Spleen (tissue), 11 donors: ENCODE results near the gene DCAF5. TPM values are rescaled to one million over a fixed set of nuclear protein-coding genes. Genes with fewer than 3 reads are reported as not detected.

Source experiments
- DNase-seq: peaks from one replicate; pipeline ENCODE4 v3.0.0-alpha.2; 2020
- H3K27ac ChIP-seq, 8 donors: fragments of 200-600 bp; sonication (generic) in 7 of 8; 1 replicate in 4 of 8; 2 replicates in 4 of 8; pipeline versions ENCODE4 v1.5.0 to v1.8.0; 2016 to 2021; ENCODE audit warnings: inconsistent platforms in 4 of 8, mild to moderate bottlenecking in 4 of 8, moderate library complexity in 1 of 8
- H3K27me3 ChIP-seq, 7 donors: fragments of 200-600 bp; sonication (generic) in 6 of 7; replicated peaks in 1 of 7; 1 replicate in 4 of 7; 2 replicates in 3 of 7; pipeline versions ENCODE4 v1.5.0 to v1.8.0; 2016 to 2021; ENCODE audit warnings: inconsistent platforms in 3 of 7, mild to moderate bottlenecking in 1 of 7
- H3K36me3 ChIP-seq, 6 donors: fragments of 200-600 bp; sonication (generic) in 5 of 6; 1 replicate in 4 of 6; 2 replicates in 2 of 6; pipeline versions ENCODE4 v1.5.0 to v1.8.0; 2016 to 2021; ENCODE audit warnings: inconsistent platforms in 2 of 6
- H3K4me1 ChIP-seq, 6 donors: fragments of 200-600 bp; sonication (generic) in 5 of 6; 1 replicate in 3 of 6; 2 replicates in 3 of 6; pipeline versions ENCODE4 v1.5.0 to v1.8.0; 2016 to 2021; ENCODE audit warnings: inconsistent platforms in 3 of 6
- H3K4me3 ChIP-seq, 8 donors: fragments of 200-600 bp; sonication (generic) in 7 of 8; 1 replicate in 4 of 8; 2 replicates in 4 of 8; pipeline versions ENCODE4 v1.5.0 to v1.8.0; 2016 to 2021; ENCODE audit warnings: inconsistent platforms in 4 of 8, mild to moderate bottlenecking in 4 of 8, moderate library complexity in 2 of 8
- H3K9me3 ChIP-seq, 8 donors: fragments of 200-600 bp; sonication (generic) in 7 of 8; 1 replicate in 4 of 8; 2 replicates in 4 of 8; pipeline versions ENCODE4 v1.5.0 to v1.8.0; 2016 to 2021; ENCODE audit warnings: inconsistent platforms in 4 of 8
- POLR2A ChIP-seq, 3 donors: fragments of 450-650 bp; IDR thresholded peaks; one replicate each; pipeline ENCODE4 v1.5.1; 2017; ENCODE audit warnings: antibody characterized with exemption in 3 of 3, mild to moderate bottlenecking in 1 of 3
- POLR2AphosphoS5 ChIP-seq, 3 donors: sonication (generic); formaldehyde crosslinking; IDR thresholded peaks; one replicate each; pipeline ENCODE4 v1.5.1; 2017; ENCODE audit warnings: antibody characterized with exemption in 3 of 3
- WGBS, 5 donors: extraction: QIAGEN DNeasy Blood & Tissue Kit in 3 of 5; methylation state at CpG; one replicate each; pipeline versions ENCODE4 v1.1.5 to v1.1.7; 2013 to 2018; 5-methylcytosine and 5-hydroxymethylcytosine counted together
- intact Hi-C: fragments of 100-400 bp; cut with DNase I; formaldehyde crosslinking; loops from one replicate; pipeline ENCODE4 v1.15.0; 2023; ENCODE audit warnings: low total_unique reads
- polyA plus RNA-seq, 3 donors: library from polyadenylated mRNA; stranded (reverse); fragments of 200-250 nt; gene quantifications; one replicate each; pipeline ENCODE4 v1.2.1, GENCODE V29; 2013
- small RNA-seq, 4 donors: library from RNA; depleted of rRNA; stranded (forward); fragments of <200 nt; gene quantifications; one replicate each; pipeline ENCODE3, GENCODE V24; 2016
- total RNA-seq, 7 donors: library from RNA; depleted of rRNA in 3 of 7; stranded (reverse); fragments of >200 nt in 3 of 7; fragmentation: NEBNext Ultra II Directional in 4 of 7; extraction: Animal tissue kit (Norgen Biotek cat#: 25700) in 4 of 7; gene quantifications; one replicate each; pipeline versions ENCODE4 v1.1.0 to v1.2.1, GENCODE V29; 2016 to 2021
- TF ChIP-seq, protein P1 (sequence below), 11 experiments: fragments of 200-600 bp in 7 of 11; fragments of 450-650 bp in 4 of 11; sonication (generic) in 4 of 11; IDR thresholded peaks in 8 of 11; conservative IDR thresholded peaks in 3 of 11; 1 replicate in 7 of 11; 2 replicates in 4 of 11; pipeline versions ENCODE4 v1.4.0 to v1.8.0; 2016 to 2021; ENCODE audit warnings: antibody characterized with exemption in 11 of 11, inconsistent platforms in 4 of 11, mild to moderate bottlenecking in 1 of 11
- donor health status: healthy with polysubstance abuse.
- donor health status: DM: no; HTN: no; CAD: no; lungs with moderate emphysema.
- donor health status: DM: no; HTN: no; CAD: no.
- donor health status: Bipolar disorder and iron deficiency.
- donor health status: healthy.
- donor health status: DM: no; HTN: no; CAD: no.
- donor health status: DM: yes; HTN: yes; CAD: no.

DCAF5 gene
- total and polyA plus RNA-seq, 10 donors: 10.3 to 60.6 (median 44.1) TPM

DNA sequence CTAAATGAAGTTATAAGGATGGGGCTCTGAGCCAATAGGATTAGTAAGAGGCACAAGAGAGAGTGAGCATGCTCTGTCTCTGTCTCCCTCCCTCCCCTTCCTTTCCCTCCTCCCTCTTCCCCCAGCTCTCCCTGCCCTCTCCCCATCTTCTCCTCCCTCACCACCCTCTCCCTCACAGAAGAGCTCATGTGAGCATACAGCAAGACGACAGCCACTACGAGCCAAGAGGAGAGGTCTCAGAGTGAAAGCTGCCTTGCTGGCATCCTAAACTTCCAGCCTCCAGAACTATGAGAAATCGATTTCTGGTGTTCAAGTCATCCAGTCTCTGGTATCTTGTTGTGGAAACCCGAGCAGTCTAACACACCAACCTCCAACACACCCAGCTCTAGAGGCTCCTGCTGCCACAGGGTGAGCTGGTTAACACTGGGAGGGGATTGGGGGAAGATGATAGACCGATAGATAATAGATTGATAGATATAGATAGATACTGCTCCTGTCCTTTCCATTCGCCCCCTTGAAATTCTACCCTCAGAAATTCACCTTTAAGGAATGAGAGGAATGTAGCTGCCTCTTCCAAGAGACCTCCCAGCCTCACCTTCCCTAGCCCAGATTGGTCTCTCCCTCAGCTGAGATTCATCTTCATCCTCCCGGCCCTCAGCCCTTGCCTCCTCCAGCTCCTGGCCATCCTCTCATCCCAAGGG lies 148.0 kb downstream of the DCAF5 start:
- no peak overlapping the region for H3K4me3 ChIP-seq
- peaks cover 0 to 9% (median 0%) of the 10 kb centered on the region in 6 donors for H3K4me1 ChIP-seq
- peak overlapping the region in 1 of 8 donors; percentile 12 for H3K27ac ChIP-seq
- intact Hi-C loops: no loop called here
- DNase-seq: no peak
- H3K27me3 ChIP-seq: peaks cover 0 to 5% (median 0%) of the 10 kb centered on the region in 7 donors
- TF ChIP-seq, protein P1, sequence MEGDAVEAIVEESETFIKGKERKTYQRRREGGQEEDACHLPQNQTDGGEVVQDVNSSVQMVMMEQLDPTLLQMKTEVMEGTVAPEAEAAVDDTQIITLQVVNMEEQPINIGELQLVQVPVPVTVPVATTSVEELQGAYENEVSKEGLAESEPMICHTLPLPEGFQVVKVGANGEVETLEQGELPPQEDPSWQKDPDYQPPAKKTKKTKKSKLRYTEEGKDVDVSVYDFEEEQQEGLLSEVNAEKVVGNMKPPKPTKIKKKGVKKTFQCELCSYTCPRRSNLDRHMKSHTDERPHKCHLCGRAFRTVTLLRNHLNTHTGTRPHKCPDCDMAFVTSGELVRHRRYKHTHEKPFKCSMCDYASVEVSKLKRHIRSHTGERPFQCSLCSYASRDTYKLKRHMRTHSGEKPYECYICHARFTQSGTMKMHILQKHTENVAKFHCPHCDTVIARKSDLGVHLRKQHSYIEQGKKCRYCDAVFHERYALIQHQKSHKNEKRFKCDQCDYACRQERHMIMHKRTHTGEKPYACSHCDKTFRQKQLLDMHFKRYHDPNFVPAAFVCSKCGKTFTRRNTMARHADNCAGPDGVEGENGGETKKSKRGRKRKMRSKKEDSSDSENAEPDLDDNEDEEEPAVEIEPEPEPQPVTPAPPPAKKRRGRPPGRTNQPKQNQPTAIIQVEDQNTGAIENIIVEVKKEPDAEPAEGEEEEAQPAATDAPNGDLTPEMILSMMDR (IDR thresholded peaks at IDR 0.05 in 8 of 11, conservative IDR thresholded peaks at IDR 0.05 in 3 of 11): no peak
- no peak for TF ChIP-seq POLR2AphosphoS5 (IDR thresholded peaks at IDR 0.05)
- TF ChIP-seq POLR2A (IDR thresholded peaks at IDR 0.05): no peak
- no peaks in the 10 kb centered on the region for H3K9me3 ChIP-seq
- WGBS, 5 donors: 60 to 89% (median 82%) methylated on average over 7 of the region's 7 CpGs
- H3K36me3 ChIP-seq: no peaks in the 10 kb centered on the region

DNA sequence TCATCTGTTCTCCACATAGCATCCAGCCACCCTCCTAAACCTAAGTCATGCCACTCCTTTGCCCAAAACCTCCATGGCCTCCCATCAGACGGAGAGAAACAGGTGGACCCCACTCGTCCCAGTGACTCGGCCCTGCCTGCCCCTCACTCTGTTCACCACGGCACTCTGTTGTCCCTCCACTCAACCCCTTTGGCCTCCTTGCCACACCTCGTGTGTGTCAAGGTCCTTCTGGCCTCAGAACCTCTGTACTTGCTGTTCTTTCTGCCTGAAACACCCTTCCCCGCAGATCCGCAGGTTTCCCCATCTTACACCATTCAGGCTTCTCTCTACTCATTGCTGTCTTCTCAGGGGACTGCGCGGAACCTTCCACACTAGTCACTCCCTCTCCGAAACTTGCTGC lies 149.3 kb downstream of the DCAF5 start:
- WGBS, 5 donors: 79 to 91% (median 84%) methylated on average over 10 of the region's 10 CpGs
- DNase-seq: no peak
- H3K36me3 ChIP-seq: no peaks in the 10 kb centered on the region
- H3K4me3 ChIP-seq: no peak overlapping the region
- intact Hi-C loops: no loop called here
- TF ChIP-seq POLR2A (IDR thresholded peaks at IDR 0.05): no peak
- no peaks in the 10 kb centered on the region for H3K9me3 ChIP-seq
- H3K27ac ChIP-seq: no peak overlapping the region
- peaks cover 0 to 10% (median 0%) of the 10 kb centered on the region in 7 donors for H3K27me3 ChIP-seq
- H3K4me1 ChIP-seq: peaks cover 0 to 9% (median 0%) of the 10 kb centered on the region in 6 donors

DNA sequence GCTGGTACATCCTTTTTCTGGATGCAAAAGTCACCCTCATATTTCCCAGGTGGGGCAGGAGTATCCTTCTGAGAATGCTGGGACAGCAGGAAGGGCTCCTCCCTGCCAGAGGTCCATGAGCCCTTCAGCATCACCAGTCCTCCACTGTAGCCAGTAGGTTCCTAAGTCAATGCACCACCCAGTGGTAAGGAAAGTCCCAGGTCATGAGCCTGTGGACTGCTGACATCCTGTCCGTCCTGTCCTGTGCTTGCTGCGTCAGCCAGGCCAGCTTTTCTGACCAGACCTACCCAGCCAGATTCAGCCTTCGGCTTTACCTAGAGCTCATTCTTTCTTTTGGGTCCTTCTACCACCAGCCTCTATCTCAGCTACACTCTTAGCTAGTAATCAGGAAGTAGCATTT lies 150.8 kb downstream of the DCAF5 start:
- DNase-seq: no peak
- peaks cover 0 to 10% (median 0%) of the 10 kb centered on the region in 7 donors for H3K27me3 ChIP-seq
- TF ChIP-seq POLR2AphosphoS5 (IDR thresholded peaks at IDR 0.05): no peak
- TF ChIP-seq, protein P1 (IDR thresholded peaks at IDR 0.05 in 8 of 11, conservative IDR thresholded peaks at IDR 0.05 in 3 of 11): peak in 6 of 11 experiments; percentile 17 to 41 (median 35)
- TF ChIP-seq POLR2A (IDR thresholded peaks at IDR 0.05): no peak

DNA sequence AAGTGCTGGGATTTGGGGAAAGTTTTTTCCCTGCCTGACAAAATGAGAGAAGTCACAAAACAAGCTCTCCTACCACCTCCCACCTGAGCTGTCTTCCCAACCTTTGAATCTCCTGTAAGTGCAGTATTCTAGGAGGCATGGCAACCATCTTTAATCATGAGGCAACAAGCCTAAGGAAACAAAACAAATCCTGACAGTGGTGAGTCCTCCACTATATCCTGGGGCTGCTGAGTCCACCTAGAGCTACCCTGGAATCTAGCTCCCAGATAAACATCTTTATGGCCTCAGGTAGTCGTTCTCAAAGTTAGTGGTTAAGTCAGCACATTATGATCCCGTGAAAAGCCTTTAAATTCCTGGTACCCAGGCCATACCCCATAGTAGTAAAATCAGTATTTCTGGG lies 151.5 kb downstream of the DCAF5 start:
- intact Hi-C loops: no loop called here
- TF ChIP-seq POLR2AphosphoS5 (IDR thresholded peaks at IDR 0.05): no peak
- no peak for TF ChIP-seq POLR2A (IDR thresholded peaks at IDR 0.05)
- TF ChIP-seq, protein P1 (IDR thresholded peaks at IDR 0.05 in 8 of 11, conservative IDR thresholded peaks at IDR 0.05 in 3 of 11): no peak

More for the DNA sequence above, 150.8 kb downstream of the DCAF5 start:
- Histone ChIP-seq H3K4me3 (no peak overlapping the region), H3K27ac (no peak overlapping the region), H3K4me1 (peaks cover 0 to 6% (median 0%) of the 10 kb centered on the region in 6 donors), H3K9me3 (no peaks in the 10 kb centered on the region), H3K36me3 (no peaks in the 10 kb centered on the region)
- intact Hi-C loops: no loop called here
- WGBS, 5 donors: 33 to 71% (median 61%) methylated on average over 3 of the region's 3 CpGs

More for the DNA sequence above, 151.5 kb downstream of the DCAF5 start:
- Histone ChIP-seq H3K36me3 (no peaks in the 10 kb centered on the region), H3K9me3 (no peaks in the 10 kb centered on the region), H3K27me3 (peaks cover 0 to 13% (median 0%) of the 10 kb centered on the region in 7 donors), H3K4me3 (no peak overlapping the region), H3K27ac (no peak overlapping the region), H3K4me1 (peaks cover 0 to 6% (median 0%) of the 10 kb centered on the region in 6 donors)
- whole genome bisulfite sequencing, 5 donors: 75 to 94% (median 80%) methylated on average over 2 of the region's 2 CpGs
- DNase-seq: no peak

Small RNAs within 50 kb of the gene (small RNA-seq; reads per million reads assigned to genes)
- gene RF00019: 0 reads per million in 4 donors
- 0 reads per million in 4 donors for gene RPS29P1

Other genes starting within 250 kb of the DCAF5 start
- gene ACTN1, start 173.8 kb downstream of the DCAF5 start, total RNA-seq: 100 to 1,000 TPM in 5 of 7 donors, 10 to 100 TPM in 2; 87.3 to 315 (median 121) TPM
- gene ACTN1, start 173.8 kb downstream of the DCAF5 start, polyA plus RNA-seq: 10 to 100 TPM; 15.4 to 33.0 (median 26.0) TPM
- 10 to 100 TPM; 10.8 to 18.5 (median 14.4) TPM for gene EXD2, start 38.4 kb upstream of the DCAF5 start, total RNA-seq
- gene EXD2, start 38.4 kb upstream of the DCAF5 start, polyA plus RNA-seq: 1 to 10 TPM; 3.7 to 5.1 (median 3.7) TPM
- 10 to 100 TPM in 5 of 7 donors, 1 to 10 TPM in 2; 6.7 to 36.4 (median 14.7) TPM for gene GALNT16, start 107.0 kb upstream of the DCAF5 start, total RNA-seq
- gene GALNT16, start 107.0 kb upstream of the DCAF5 start, polyA plus RNA-seq: 1 to 10 TPM; 2.1 to 5.3 (median 2.1) TPM
- 100 to 1,000 TPM in 4 of 7 donors, 10 to 100 TPM in 3; 53.5 to 133 (median 117) TPM for gene ERH, start 245.2 kb upstream of the DCAF5 start, total RNA-seq
- 100 to 1,000 TPM; 123 to 182 (median 174) TPM for gene ERH, start 245.2 kb upstream of the DCAF5 start, polyA plus RNA-seq
- 10 to 100 TPM; 36.4 to 55.8 (median 46.5) TPM for gene SLC39A9, start 245.6 kb upstream of the DCAF5 start, total RNA-seq
- gene SLC39A9, start 245.6 kb upstream of the DCAF5 start, polyA plus RNA-seq: 10 to 100 TPM; 11.8 to 14.2 (median 12.3) TPM